GM18507 (cell line): ENCODE data around the gene C1orf185.

Source experiments
- DNase-seq: peaks from one replicate; pipeline ENCODE4 v3.0.0; 2011; ENCODE audit warnings: low read depth; ENCODE audit not compliant: insufficient read length; ENCODE audit errors: extremely low spot score
- FAIRE-seq: peaks from 2 replicates; lab custom pipeline; 2011; peaks lifted over from hg19 to GRCh38; lab: Jason Lieb, UNC

C1orf185 gene

DNA sequence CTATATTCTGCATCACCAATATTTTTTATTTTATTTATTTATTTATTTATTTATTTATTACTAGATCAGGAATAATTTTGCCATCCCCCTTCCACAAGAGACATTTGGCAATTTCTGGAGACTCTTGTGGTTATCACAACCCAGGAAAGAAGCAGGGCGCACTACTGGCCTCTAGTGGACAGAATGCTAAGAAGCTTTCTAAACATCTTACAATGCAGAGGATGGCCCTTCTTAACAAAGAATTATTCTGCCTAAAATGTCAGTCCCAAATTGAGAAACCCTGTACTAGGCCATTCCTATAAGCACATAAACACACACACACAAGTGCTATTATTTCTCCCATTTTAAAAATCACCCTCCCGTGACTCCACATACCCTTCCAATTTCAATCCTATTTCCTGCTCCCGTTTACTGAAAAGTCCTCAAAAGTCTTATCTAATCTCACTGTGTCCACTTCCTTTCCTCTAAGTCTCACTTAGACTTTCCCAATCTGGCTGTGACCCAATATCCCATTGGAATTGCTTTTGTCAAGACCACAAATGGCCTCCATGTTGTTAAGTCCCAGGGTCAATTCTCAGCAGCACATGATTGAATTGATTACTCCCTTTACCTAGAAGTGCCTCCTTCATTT, 90.3 kb downstream of the C1orf185 start:
- FAIRE-seq (peak; percentile 71), DNase-seq (peak; percentile 12)

DNA sequence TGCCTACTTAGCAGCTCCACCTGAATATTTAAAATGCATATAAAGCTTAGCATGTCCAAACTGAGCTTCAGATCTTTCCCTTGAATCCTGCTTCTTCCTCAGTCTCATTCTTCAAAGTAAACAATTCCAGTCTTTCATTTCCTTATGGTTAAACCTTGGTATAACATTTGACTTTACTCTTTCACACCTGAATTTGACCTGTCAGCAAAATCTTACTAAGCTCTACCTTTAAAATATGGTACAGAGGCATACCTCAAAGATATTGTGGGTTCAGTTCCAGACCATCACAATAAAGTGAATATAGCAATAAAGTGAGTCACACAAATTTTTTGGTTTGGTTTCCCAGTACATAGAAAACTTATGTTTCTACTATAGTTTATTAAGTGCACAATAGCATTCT, 91.5 kb downstream of the C1orf185 start:
- FAIRE-seq, result no peak

More for the DNA sequence above, 91.5 kb downstream of the C1orf185 start:
- no peak for DNase-seq
